H1 (cell line): ENCODE results near the gene TBC1D23. TPM values are rescaled to one million over a fixed set of nuclear protein-coding genes. Genes with fewer than 3 reads are reported as not detected.

Source experiments
- CTCF ChIA-PET: fragments of 300-600 bp; sonication (Branson Sonifier 250); formaldehyde crosslinking; loops from one replicate; lab custom pipeline; 2021; ENCODE audit not compliant: partially characterized antibody; lab: Charles Lee
- POLR2A ChIA-PET: fragments of 300-600 bp; sonication (Branson Sonifier 250); formaldehyde crosslinking; loops from one replicate; lab custom pipeline; 2021; ENCODE audit warnings: inconsistent platforms; ENCODE audit not compliant: partially characterized antibody; lab: Charles Lee
- DNase-seq, 2 experiments: peaks; one replicate each; pipeline versions ENCODE4 v3.0.0 to v3.0.0-alpha.2; 2010 to 2022; ENCODE audit warnings: low spot score in 2 of 2, low read depth in 1 of 2, mixed read lengths in 1 of 2
- FAIRE-seq: peaks from 2 replicates; lab custom pipeline; 2011; peaks lifted over from hg19 to GRCh38; lab: Jason Lieb, UNC
- H2AFZ ChIP-seq: 2 replicates; pipeline ENCODE4 v1.8.1; 2012; ENCODE audit warnings: low read length, inconsistent platforms
- H2AK5ac ChIP-seq: 2 replicates; pipeline ENCODE4 v1.6.1; 2013; ENCODE audit warnings: low read depth, low read length
- H2BK120ac ChIP-seq: replicated peaks from 2 replicates; pipeline ENCODE3; 2013; ENCODE audit warnings: low read depth, low read length, inconsistent platforms
- H2BK12ac ChIP-seq: 2 replicates; pipeline ENCODE4 v1.6.1; 2013; ENCODE audit warnings: low read depth, low read length
- H2BK15ac ChIP-seq: 2 replicates; pipeline ENCODE4 v1.6.1; 2013; ENCODE audit warnings: low read length
- H2BK20ac ChIP-seq: 2 replicates; pipeline ENCODE4 v1.6.1; 2013; ENCODE audit warnings: low read length
- H2BK5ac ChIP-seq: 2 replicates; pipeline ENCODE4 v1.6.1; 2013; ENCODE audit warnings: low read depth, low read length
- H3K14ac ChIP-seq: 2 replicates; pipeline ENCODE4 v1.6.1; 2013; ENCODE audit warnings: inconsistent platforms; ENCODE audit not compliant: insufficient read length
- H3K18ac ChIP-seq: 2 replicates; pipeline ENCODE4 v1.6.1; 2013; ENCODE audit warnings: low read length; ENCODE audit errors: extremely low read depth
- H3K23ac ChIP-seq: 2 replicates; pipeline ENCODE4 v1.6.1; 2013; ENCODE audit warnings: inconsistent platforms; ENCODE audit not compliant: insufficient read length
- H3K23me2 ChIP-seq: 2 replicates; pipeline ENCODE4 v1.6.1; 2013; ENCODE audit warnings: low read depth, low read length
- H3K27ac ChIP-seq: 2 replicates; pipeline ENCODE4 v1.6.1; 2011; ENCODE audit warnings: low read depth, low read length, inconsistent platforms
- H3K27me3 ChIP-seq, 4 experiments: replicated peaks in 1 of 4; 1 replicate in 1 of 4; 2 replicates in 3 of 4; pipeline versions ENCODE4 v1.6.1 to v1.8.1; 2011 to 2013; ENCODE audit warnings: low read length in 3 of 4, mild to moderate bottlenecking in 3 of 4, inconsistent platforms in 2 of 4, mixed read lengths in 2 of 4, moderate library complexity in 1 of 4; ENCODE audit not compliant: control insufficient read depth in 3 of 4, insufficient read depth in 3 of 4; ENCODE audit errors: extremely low read depth in 1 of 4
- H3K36me3 ChIP-seq, 4 experiments: 2 replicates each; pipeline versions ENCODE4 v1.6.1 to v1.8.1; 2011 to 2013; ENCODE audit warnings: mild to moderate bottlenecking in 4 of 4, low read length in 3 of 4, moderate library complexity in 2 of 4, control low read depth in 1 of 4, inconsistent platforms in 1 of 4; ENCODE audit not compliant: insufficient read depth in 4 of 4, control insufficient read depth in 2 of 4
- H3K4ac ChIP-seq: replicated peaks from 2 replicates; pipeline ENCODE3; 2013; ENCODE audit warnings: low read length, low read depth, mixed read lengths, inconsistent platforms; ENCODE audit not compliant: insufficient read length
- H3K4me1 ChIP-seq, 4 experiments: replicated peaks in 1 of 4; 1 replicate in 1 of 4; 2 replicates in 3 of 4; pipeline versions ENCODE4 v1.6.1 to v1.8.1; 2011 to 2013; ENCODE audit warnings: low read length in 3 of 4, inconsistent platforms in 2 of 4, mixed read lengths in 1 of 4; ENCODE audit not compliant: insufficient read depth in 4 of 4, control insufficient read depth in 3 of 4
- H3K4me2 ChIP-seq, 2 experiments: 2 replicates each; pipeline versions ENCODE4 v1.6.1 to v1.8.1; 2011 to 2013; ENCODE audit warnings: low read depth in 2 of 2, low read length in 2 of 2, control low read depth in 1 of 2, inconsistent platforms in 1 of 2, mild to moderate bottlenecking in 1 of 2; ENCODE audit not compliant: insufficient read depth in 1 of 2
- H3K4me3 ChIP-seq, 4 experiments: fragments of 200-600, 300-600 bp in 1 of 4; sonication (generic), shearing (Covaris generic), sonication (Bioruptor Twin) in 1 of 4; 2 replicates each; pipeline versions ENCODE4 v1.5.1 to v1.8.1; 2011 to 2016; ENCODE audit warnings: low read length in 4 of 4, low read depth in 3 of 4, control low read depth in 2 of 4, inconsistent platforms in 2 of 4, mild to moderate bottlenecking in 2 of 4, mixed read lengths in 1 of 4, moderate library complexity in 1 of 4; ENCODE audit not compliant: insufficient read depth in 2 of 4; ENCODE audit errors: extremely low read depth in 1 of 4
- H3K56ac ChIP-seq: replicated peaks from 2 replicates; pipeline ENCODE3; 2013; ENCODE audit warnings: low read depth, mild to moderate bottlenecking, mixed read lengths, low read length, inconsistent platforms; ENCODE audit not compliant: insufficient read length
- H3K79me1 ChIP-seq: 2 replicates; pipeline ENCODE4 v1.6.1; 2013; ENCODE audit warnings: low read depth, low read length, control low read depth
- H3K79me2 ChIP-seq, 2 experiments: 2 replicates each; pipeline versions ENCODE4 v1.6.1 to v1.8.1; 2012 to 2013; ENCODE audit warnings: low read length in 2 of 2, mild to moderate bottlenecking in 2 of 2, inconsistent platforms in 1 of 2; ENCODE audit not compliant: insufficient read depth in 2 of 2, control insufficient read depth in 1 of 2
- H3K9ac ChIP-seq, 4 experiments: replicated peaks in 1 of 4; 1 replicate in 1 of 4; 2 replicates in 3 of 4; pipeline versions ENCODE4 v1.6.1 to v1.8.1; 2011 to 2013; ENCODE audit warnings: low read depth in 3 of 4, low read length in 3 of 4, control low read depth in 2 of 4, mild to moderate bottlenecking in 2 of 4, moderate library complexity in 2 of 4, inconsistent platforms in 1 of 4; ENCODE audit errors: extremely low read depth in 1 of 4
- H3K9me3 ChIP-seq, 2 experiments: 2 replicates each; pipeline versions ENCODE4 v1.6.1 to v1.8.1; 2012 to 2013; ENCODE audit warnings: mild to moderate bottlenecking in 2 of 2, moderate library complexity in 2 of 2, control low read depth in 1 of 2, inconsistent platforms in 1 of 2, low read depth in 1 of 2, low read length in 1 of 2, mixed read lengths in 1 of 2; ENCODE audit not compliant: insufficient read depth in 2 of 2
- H4K20me1 ChIP-seq, 2 experiments: replicated peaks in 1 of 2; 2 replicates each; pipeline versions ENCODE3 to v1.8.1; 2011 to 2013; ENCODE audit warnings: inconsistent platforms in 2 of 2, low read length in 2 of 2, mild to moderate bottlenecking in 1 of 2; ENCODE audit not compliant: insufficient read depth in 2 of 2, control insufficient read depth in 1 of 2
- H4K5ac ChIP-seq: 2 replicates; pipeline ENCODE4 v1.6.1; 2013; ENCODE audit warnings: low read length, low read depth, mixed read lengths, inconsistent platforms; ENCODE audit not compliant: insufficient read length
- H4K8ac ChIP-seq: 2 replicates; pipeline ENCODE4 v1.8.0; 2013; ENCODE audit warnings: mild to moderate bottlenecking, moderate library complexity, low read length, inconsistent platforms; ENCODE audit not compliant: insufficient read depth; ENCODE audit errors: extremely low read depth
- H4K91ac ChIP-seq: replicated peaks from 2 replicates; pipeline ENCODE3; 2013; ENCODE audit warnings: low read length, mixed read lengths, inconsistent platforms; ENCODE audit not compliant: insufficient read length
- BACH1 ChIP-seq: IDR thresholded peaks from 2 replicates; pipeline ENCODE4 v1.6.1; 2012; ENCODE audit warnings: low read length, improper control_type of control experiment
- BRCA1 ChIP-seq: IDR thresholded peaks from 2 replicates; pipeline ENCODE4 v1.6.1; 2012; ENCODE audit warnings: low read depth, low read length, improper control_type of control experiment
- CBX5 ChIP-seq: fragments of 300-800, 300-1000 bp; sonication (generic); IDR thresholded peaks from 2 replicates; pipeline ENCODE4 v1.7.1; 2016; ENCODE audit warnings: antibody characterized with exemption, low read length, low read depth
- CEBPB ChIP-seq: IDR thresholded peaks from 2 replicates; pipeline ENCODE4 v1.6.1; 2012; ENCODE audit warnings: low read depth, low read length
- CHD1 ChIP-seq: IDR thresholded peaks from 2 replicates; pipeline ENCODE4 v1.6.1; 2012; ENCODE audit warnings: low read depth, low read length, improper control_type of control experiment
- CHD2 ChIP-seq: IDR thresholded peaks from 2 replicates; pipeline ENCODE4 v1.6.1; 2012; ENCODE audit warnings: low read length, improper control_type of control experiment
- JUN ChIP-seq: IDR thresholded peaks from 2 replicates; pipeline ENCODE4 v1.6.1; 2011; ENCODE audit warnings: low read depth, mild to moderate bottlenecking, improper control_type of control experiment, low read length
- NRF1 ChIP-seq: IDR thresholded peaks from 2 replicates; pipeline ENCODE4 v1.6.1; 2011; ENCODE audit warnings: mild to moderate bottlenecking, low read depth, low read length, improper control_type of control experiment
- POLR2A ChIP-seq, 2 experiments: IDR thresholded peaks; 1 replicate in 1 of 2; 2 replicates in 1 of 2; pipeline ENCODE4 v1.6.1; 2011; ENCODE audit warnings: low read depth in 2 of 2, low read length in 2 of 2, mild to moderate bottlenecking in 2 of 2; ENCODE audit errors: control extremely low read depth in 1 of 2
- POLR2AphosphoS5 ChIP-seq: IDR thresholded peaks from 2 replicates; pipeline ENCODE4 v1.6.1; 2011; ENCODE audit warnings: low read depth, low read length
- RAD21 ChIP-seq, 2 experiments: IDR thresholded peaks in 1 of 2; conservative IDR thresholded peaks in 1 of 2; 2 replicates each; pipeline ENCODE4 v1.6.1; 2011; ENCODE audit warnings: low read depth in 2 of 2, low read length in 2 of 2, improper control_type of control experiment in 1 of 2, inconsistent platforms in 1 of 2, mild to moderate bottlenecking in 1 of 2, moderate library complexity in 1 of 2
- RBBP5 ChIP-seq: IDR thresholded peaks from 2 replicates; pipeline ENCODE4 v1.7.1; 2012; ENCODE audit warnings: low read depth, mild to moderate bottlenecking, inconsistent platforms, low read length, moderate library complexity, borderline replicate concordance
- RNF2 ChIP-seq: fragments of 200-900, 300-1000 bp; sonication (generic); IDR thresholded peaks from 2 replicates; pipeline ENCODE4 v1.7.1; 2016; ENCODE audit warnings: borderline replicate concordance, low read depth, mild to moderate bottlenecking, antibody characterized with exemption, low read length; ENCODE audit not compliant: poor library complexity, severe bottlenecking; ENCODE audit errors: missing control alignments
- SRF ChIP-seq: IDR thresholded peaks from 2 replicates; pipeline ENCODE4 v1.6.1; 2011; ENCODE audit warnings: mild to moderate bottlenecking, low read depth, low read length, moderate library complexity
- TAF1 ChIP-seq: IDR thresholded peaks from 2 replicates; pipeline ENCODE4 v1.6.1; 2011; ENCODE audit warnings: mild to moderate bottlenecking, low read depth, low read length
- YY1 ChIP-seq: IDR thresholded peaks from 2 replicates; pipeline ENCODE4 v1.6.1; 2011; ENCODE audit warnings: low read depth, mild to moderate bottlenecking, low read length
- WGBS, 2 experiments: shearing (Covaris generic) in 1 of 2; methylation state at CpG; one replicate each; pipeline versions ENCODE4 v1.1.6 to v1.1.7; 2013 to 2015; ENCODE audit warnings: low lambda C conversion rate in 2 of 2, mixed read lengths in 2 of 2, inconsistent platforms in 1 of 2, low coverage in 1 of 2, missing lambda C conversion rate in 1 of 2; ENCODE audit not compliant: insufficient replicate concordance in 2 of 2, insufficient coverage in 1 of 2, insufficient read length in 1 of 2; ENCODE audit errors: extremely low coverage in 1 of 2, missing lambda C conversion rate in 1 of 2; 5-methylcytosine and 5-hydroxymethylcytosine counted together
- polyA plus RNA-seq, 7 experiments: library from polyadenylated mRNA; depleted of rRNA in 3 of 7; stranded (reverse) in 5 of 7; unstranded in 2 of 7; fragments of >200 nt in 5 of 7; fragments of 200-250 nt in 2 of 7; gene quantifications; 1 replicate in 5 of 7; 2 replicates in 1 of 7; 4 replicates in 1 of 7; pipeline versions ENCODE4 v1.2.1 to v1.2.3, GENCODE V29; 2011 to 2013; ENCODE audit warnings: missing spikeins in 2 of 7, mixed read lengths in 2 of 7
- total RNA-seq: library from RNA; stranded (reverse); fragmentation: NEBNext Ultra II Directional; extraction: Animal tissue kit (Norgen Biotek cat#: 25700); gene quantifications from 2 replicates; pipeline ENCODE4 v1.2.1, GENCODE V29; 2021

TBC1D23 gene
- total and polyA plus RNA-seq, 2 of the 8 experiments (the other 6 are each of a cell fraction or from before 2014, with no cell fraction given) = 6.4 to 29.3 TPM

- Histone ChIP-seq H3K23me2 (no peaks in the 10 kb centered on the region), H2BK12ac (no peak overlapping the region), H3K9ac (no peak overlapping the region), H2BK20ac (no peak overlapping the region), H4K5ac (no peak overlapping the region), H3K79me1 (peaks cover 3% of the 10 kb centered on the region; the same call in 1 of the 2 replicates), H3K27ac (no peak overlapping the region), H4K20me1 (no peaks in the 10 kb centered on the region), H3K23ac (no peak overlapping the region), H3K36me3 (peaks cover 0 to 4% (median 0%) of the 10 kb centered on the region in 4 experiments; a peak in 1 of 8 replicates), H4K8ac (no peak overlapping the region), H3K4ac (no peak overlapping the region), H3K18ac (no peak overlapping the region), H2AK5ac (no peak overlapping the region), H3K79me2 (peaks cover 0 to 7% of the 10 kb centered on the region in 2 experiments; a peak in 2 of 4 replicates), H2BK15ac (no peak overlapping the region), H3K9me3 (no peaks in the 10 kb centered on the region), H2AFZ (no peak overlapping the region), H3K14ac (no peak overlapping the region), H3K56ac (no peak overlapping the region), H3K4me2 (no peak overlapping the region), H3K27me3 (no peaks in the 10 kb centered on the region), H2BK120ac (no peak overlapping the region), H3K4me1 (no peaks in the 10 kb centered on the region), H2BK5ac (no peak overlapping the region), H3K4me3 (no peak overlapping the region), H4K91ac (no peak overlapping the region)
- 79% methylated on average over 2 of the region's 2 CpGs; no CpG with 5 or more reads in 1 of the 2 experiments for WGBS, 2 experiments
- ChIA-PET POLR2A (no interaction called here), CTCF (no interaction called here)
- FAIRE-seq (no peak), DNase-seq (no peak)
- TF ChIP-seq CHD2 (no peak), CBX5 (no peak), RBBP5 (no peak), BRCA1 (no peak), NRF1 (no peak), RAD21 (IDR thresholded peaks at IDR 0.05 in 1 of 2, conservative IDR thresholded peaks at IDR 0.05 in 1 of 2; ENCODE audit: low read depth in 2 of 2, low read length in 2 of 2) (no peak), POLR2AphosphoS5 (no peak), BACH1 (no peak), POLR2A (IDR thresholded peaks at IDR 0.05; ENCODE audit: control extremely low read depth in 1 of 2, low read depth in 2 of 2, low read length in 2 of 2) (no peak), SRF (no peak), RNF2 (no peak), JUN (no peak), CEBPB (no peak), TAF1 (no peak), CHD1 (no peak), YY1 (no peak)
Observed at GRCh38 chr3:100278910-100279309, 18.1 kb downstream of the TBC1D23 start.
